H1 (cell line): ENCODE results near the gene RNF152.

ENCODE experiments used
- BRCA1 ChIP-seq: IDR thresholded peaks from 2 replicates; pipeline ENCODE4 v1.6.1; 2012; ENCODE audit warnings: low read depth, low read length, improper control_type of control experiment
- CTCF ChIP-seq, 3 experiments: IDR thresholded peaks; 1 replicate in 2 of 3; 2 replicates in 1 of 3; pipeline versions ENCODE4 v1.5.1 to v1.6.1; 2011; ENCODE audit warnings: low read length in 3 of 3, mild to moderate bottlenecking in 3 of 3, inconsistent platforms in 2 of 3, low read depth in 1 of 3, moderate library complexity in 1 of 3; ENCODE audit not compliant: insufficient read depth in 1 of 3; ENCODE audit errors: control extremely low read depth in 1 of 3
- MAFK ChIP-seq: IDR thresholded peaks from 2 replicates; pipeline ENCODE4 v1.6.1; 2012; ENCODE audit warnings: low read depth, mild to moderate bottlenecking, improper control_type of control experiment, low read length
- POLR2A ChIP-seq, 2 experiments: IDR thresholded peaks; 1 replicate in 1 of 2; 2 replicates in 1 of 2; pipeline ENCODE4 v1.6.1; 2011; ENCODE audit warnings: low read depth in 2 of 2, low read length in 2 of 2, mild to moderate bottlenecking in 2 of 2; ENCODE audit errors: control extremely low read depth in 1 of 2
- POLR2AphosphoS5 ChIP-seq: IDR thresholded peaks from 2 replicates; pipeline ENCODE4 v1.6.1; 2011; ENCODE audit warnings: low read depth, low read length
- RAD21 ChIP-seq, 2 experiments: IDR thresholded peaks in 1 of 2; conservative IDR thresholded peaks in 1 of 2; 2 replicates each; pipeline ENCODE4 v1.6.1; 2011; ENCODE audit warnings: low read depth in 2 of 2, low read length in 2 of 2, improper control_type of control experiment in 1 of 2, inconsistent platforms in 1 of 2, mild to moderate bottlenecking in 1 of 2, moderate library complexity in 1 of 2
- SIN3A ChIP-seq, 2 experiments: IDR thresholded peaks in 1 of 2; conservative IDR thresholded peaks in 1 of 2; 2 replicates each; pipeline ENCODE4 v1.6.1; 2011 to 2012; ENCODE audit warnings: low read length in 2 of 2, improper control_type of control experiment in 1 of 2, low read depth in 1 of 2, mild to moderate bottlenecking in 1 of 2
- YY1 ChIP-seq: IDR thresholded peaks from 2 replicates; pipeline ENCODE4 v1.6.1; 2011; ENCODE audit warnings: low read depth, mild to moderate bottlenecking, low read length

- TF ChIP-seq YY1 = no peak
- no peak for TF ChIP-seq RAD21 (IDR thresholded peaks at IDR 0.05 in 1 of 2, conservative IDR thresholded peaks at IDR 0.05 in 1 of 2; ENCODE audit: low read depth in 2 of 2, low read length in 2 of 2)
- TF ChIP-seq CTCF (IDR thresholded peaks at IDR 0.05; ENCODE audit: control extremely low read depth in 1 of 3, insufficient read depth in 1 of 3, low read depth in 1 of 3, low read length in 3 of 3) = no peak
- TF ChIP-seq MAFK = no peak
- TF ChIP-seq POLR2A (IDR thresholded peaks at IDR 0.05; ENCODE audit: control extremely low read depth in 1 of 2, low read depth in 2 of 2, low read length in 2 of 2) = no peak
- TF ChIP-seq BRCA1 = no peak
- TF ChIP-seq SIN3A (conservative IDR thresholded peaks at IDR 0.05 in 1 of 2, IDR thresholded peaks at IDR 0.05 in 1 of 2; ENCODE audit: low read depth in 1 of 2, low read length in 2 of 2) = no peak
- no peak for TF ChIP-seq POLR2AphosphoS5
Observed at GRCh38 chr18:61774846-61775245, 118.0 kb downstream of the RNF152 start.
